ENCODE measurements around the gene HELZ.
"Not testable (repeated sequence)": the region's sequence is repeated elsewhere in the genome, so short reads cannot be mapped to it uniquely, and the experiment has no call there.

Gene HELZ

DNA sequence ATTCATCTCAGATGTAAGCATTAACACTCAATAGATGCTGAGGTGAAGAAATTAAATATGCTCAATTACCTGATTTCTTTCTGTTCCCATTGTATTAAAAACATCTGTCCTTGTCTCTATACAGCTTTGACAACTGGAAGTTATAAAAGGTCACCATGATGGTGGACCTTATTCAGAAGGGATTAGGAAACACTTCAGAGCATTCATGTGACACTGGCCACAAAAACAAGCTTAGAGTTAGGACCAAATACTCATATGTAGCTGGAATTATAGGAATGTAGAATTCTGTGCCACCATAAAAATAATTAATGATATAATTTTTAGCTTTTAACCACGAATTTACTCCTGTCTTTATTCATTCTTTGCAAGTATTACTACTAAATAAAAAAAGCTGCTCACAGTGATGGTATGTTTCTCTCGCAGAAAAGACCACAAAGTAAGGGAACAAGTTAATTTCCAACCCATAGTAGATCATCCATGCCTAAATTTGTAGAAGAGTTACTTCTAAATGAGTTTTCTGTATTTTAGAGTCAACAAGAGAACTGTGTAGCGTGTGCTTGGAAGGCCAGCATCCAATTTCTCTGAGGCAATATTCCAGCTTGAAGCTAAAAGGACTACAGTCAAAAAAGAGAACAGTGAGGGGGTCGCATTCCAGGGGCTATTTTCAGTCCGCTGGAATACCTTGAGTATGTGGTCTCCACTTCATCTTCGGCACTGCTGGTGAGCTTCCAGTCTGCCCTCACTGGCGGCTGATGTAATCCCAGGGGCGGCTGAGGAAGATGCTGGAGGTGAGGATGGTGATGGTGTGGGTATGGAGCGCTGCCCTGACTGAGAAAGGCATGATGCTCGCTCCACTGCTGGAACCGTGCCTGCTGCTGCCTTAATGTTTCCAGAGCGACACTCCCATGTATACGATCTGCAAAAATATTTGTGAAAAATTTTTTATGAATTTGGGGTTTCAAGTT is 136.9 kb downstream of the HELZ start:
- no peak for DNase-seq

GRCh38 chr17:67107171-67107570 is 137.8 kb downstream of the HELZ start:
- DNase-seq: no peak

GRCh38 chr17:67105213-67105612 is 139.8 kb downstream of the HELZ start:
- DNase-seq: no peak

DNA sequence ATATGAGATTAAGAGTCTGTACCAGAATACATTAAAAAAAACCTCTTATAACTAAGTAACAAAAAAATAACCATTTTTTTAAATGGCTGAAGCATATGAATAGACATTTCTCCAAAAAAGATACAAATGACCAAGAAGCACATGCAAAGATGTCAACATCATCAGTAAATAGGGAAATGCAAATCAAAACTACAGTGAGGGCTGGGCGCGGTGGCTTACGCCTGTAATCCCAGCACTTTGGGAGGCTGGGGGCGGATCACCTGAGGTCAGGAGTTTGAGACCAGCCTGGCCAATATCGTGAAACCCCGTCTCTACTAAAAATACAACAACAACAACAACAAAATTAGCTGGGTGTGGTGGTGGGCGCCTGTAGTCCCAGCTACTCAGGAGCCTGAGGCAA is 140.4 kb downstream of the HELZ start:
- not testable (repeated sequence) for DNase-seq

GRCh38 chr17:67098006-67098405 is 147.0 kb downstream of the HELZ start:
- no peak for DNase-seq

GRCh38 chr17:67096609-67097008 is 148.4 kb downstream of the HELZ start:
- no peak for DNase-seq

DNA sequence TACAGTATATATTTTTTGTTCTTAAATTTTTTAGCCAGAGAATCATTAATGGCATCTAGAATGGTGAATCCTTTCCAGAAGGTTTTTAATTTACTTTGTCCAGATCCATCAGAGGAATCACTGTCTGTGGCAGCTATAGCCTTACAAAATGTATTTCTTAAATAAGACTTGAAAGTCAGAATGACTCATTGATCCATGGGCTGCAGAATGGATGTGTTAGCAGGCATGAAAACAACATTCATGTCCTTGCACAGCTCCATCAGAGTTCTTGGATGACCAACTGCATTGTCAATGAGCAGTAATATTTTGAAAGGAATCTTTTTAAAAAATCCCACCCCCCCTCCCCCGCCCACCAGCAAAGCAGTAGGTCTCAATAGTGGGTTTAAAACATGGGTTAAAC is 149.2 kb downstream of the HELZ start:
- no peak for DNase-seq

DNA sequence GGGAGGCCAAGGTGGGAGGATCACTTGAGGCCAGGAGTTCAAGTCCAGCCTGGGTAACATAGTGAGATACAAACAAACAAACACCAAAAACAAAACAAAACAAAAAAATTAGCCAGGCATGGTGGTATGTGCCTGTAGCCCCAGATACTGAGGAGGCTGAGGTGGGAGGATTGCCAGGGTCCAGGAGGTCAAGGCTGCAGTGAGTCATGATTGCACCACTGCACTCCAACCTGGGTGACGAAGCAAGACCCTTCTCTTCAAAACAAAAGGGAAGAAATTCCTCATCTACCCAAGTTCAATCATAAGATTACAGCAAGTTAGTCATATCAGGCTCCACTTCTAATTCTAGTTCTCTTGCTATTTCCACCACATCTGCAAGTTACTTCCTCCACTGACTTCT is 149.7 kb downstream of the HELZ start:
- DNase-seq: not testable (repeated sequence)

GRCh38 chr17:67093348-67093747 is 151.6 kb downstream of the HELZ start:
- no peak for DNase-seq

- DNase-seq: not testable (repeated sequence)
Observed at GRCh38 chr17:67092710-67093109, 152.3 kb downstream of the HELZ start.

- DNase-seq: no peak
Observed at GRCh38 chr17:67092291-67092690, 152.7 kb downstream of the HELZ start.

DNA sequence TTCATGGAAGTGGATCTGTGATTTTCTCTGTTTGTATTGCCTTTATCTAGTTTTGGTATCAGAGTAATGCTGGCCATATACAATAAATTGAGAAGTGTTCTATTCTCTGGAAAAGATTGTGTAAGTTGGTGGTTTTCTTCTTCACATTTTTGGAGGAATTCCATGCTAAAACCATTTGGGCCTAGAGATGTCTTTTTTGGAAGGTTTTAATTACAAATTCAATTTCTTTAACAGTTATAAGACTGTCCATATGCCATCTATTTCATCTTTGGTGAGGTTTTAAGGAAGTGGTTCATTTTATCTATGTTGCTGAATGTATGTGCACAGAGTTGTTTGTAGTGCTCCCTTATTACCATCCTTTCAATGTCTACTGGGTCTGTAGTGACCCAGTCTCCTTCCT is 154.7 kb downstream of the HELZ start:
- no peak for DNase-seq

- DNase-seq: no peak
Observed at GRCh38 chr17:67088639-67089038, 156.4 kb downstream of the HELZ start.

GRCh38 chr17:67085406-67085805 is 159.6 kb downstream of the HELZ start:
- DNase-seq: no peak

- DNase-seq: no peak
Observed at GRCh38 chr17:67082107-67082506, 162.9 kb downstream of the HELZ start.

- DNase-seq: no peak
Observed at GRCh38 chr17:67080804-67081203, 164.2 kb downstream of the HELZ start.

GRCh38 chr17:67079491-67079890 is 165.5 kb downstream of the HELZ start:
- DNase-seq: no peak

DNA sequence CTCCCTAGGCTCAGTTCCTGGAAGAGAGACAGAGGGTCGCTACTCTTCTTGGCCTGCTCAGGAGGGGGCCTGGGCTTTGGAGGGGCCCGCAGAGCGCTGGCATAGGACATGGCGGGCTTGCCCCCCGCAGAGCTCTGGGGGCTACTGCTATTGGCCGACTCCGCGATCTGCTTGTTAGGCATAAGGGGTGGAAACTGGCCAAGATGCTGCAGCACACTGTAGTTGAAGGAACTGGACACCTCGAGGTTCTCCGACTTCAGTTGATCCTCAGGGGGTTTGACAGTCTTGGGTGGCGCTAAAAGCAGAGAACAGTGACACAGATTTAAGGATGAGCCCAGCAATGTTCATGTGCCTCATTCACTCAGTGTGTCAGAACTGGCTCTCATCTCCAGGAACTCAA is 166.7 kb downstream of the HELZ start:
- DNase-seq: no peak

DNA sequence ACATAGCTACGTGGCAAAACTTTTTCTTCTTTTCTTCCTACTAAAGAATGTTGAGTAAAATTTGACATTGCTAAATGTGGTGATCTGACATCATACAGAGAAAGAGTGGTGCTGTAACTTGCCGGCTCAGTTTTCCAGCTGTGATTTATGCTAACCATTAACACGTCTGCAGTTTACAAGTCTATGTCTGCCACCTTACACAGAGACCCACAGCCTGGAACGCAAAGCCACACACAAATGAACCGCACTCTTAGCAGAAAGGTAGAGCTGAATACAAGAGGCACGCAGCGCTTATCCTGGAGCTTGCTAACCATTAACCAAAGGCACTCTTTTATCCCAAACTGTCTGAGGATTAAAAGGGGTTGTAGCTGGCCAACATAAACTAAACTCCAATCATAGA is 168.7 kb downstream of the HELZ start:
- DNase-seq: no peak

DNA sequence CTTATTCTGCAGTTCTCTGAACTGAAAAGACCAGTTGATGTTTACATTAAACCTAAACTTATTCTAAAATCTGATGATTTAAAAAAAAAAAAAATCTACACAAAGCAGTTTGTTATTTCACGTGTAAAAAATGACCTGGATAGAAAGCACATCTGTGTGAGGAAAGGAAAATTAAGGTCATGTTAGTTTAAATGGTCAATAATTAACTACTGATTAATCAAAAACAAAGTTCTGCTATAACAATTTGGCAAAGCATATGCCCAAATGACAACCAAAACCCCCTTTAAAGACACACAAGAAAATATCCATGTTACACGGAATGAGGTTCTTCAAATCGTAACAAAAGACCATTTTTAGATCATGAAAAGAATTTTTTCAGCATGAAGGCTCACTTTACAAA is 170.2 kb downstream of the HELZ start:
- DNase-seq: no peak

- no peak for DNase-seq
Observed at GRCh38 chr17:67072885-67073284, 172.1 kb downstream of the HELZ start.

GRCh38 chr17:67071595-67071994 is 173.4 kb downstream of the HELZ start:
- no peak for DNase-seq

GRCh38 chr17:67069603-67070136 is 175.3 kb downstream of the HELZ start:
- no peak for DNase-seq

DNA sequence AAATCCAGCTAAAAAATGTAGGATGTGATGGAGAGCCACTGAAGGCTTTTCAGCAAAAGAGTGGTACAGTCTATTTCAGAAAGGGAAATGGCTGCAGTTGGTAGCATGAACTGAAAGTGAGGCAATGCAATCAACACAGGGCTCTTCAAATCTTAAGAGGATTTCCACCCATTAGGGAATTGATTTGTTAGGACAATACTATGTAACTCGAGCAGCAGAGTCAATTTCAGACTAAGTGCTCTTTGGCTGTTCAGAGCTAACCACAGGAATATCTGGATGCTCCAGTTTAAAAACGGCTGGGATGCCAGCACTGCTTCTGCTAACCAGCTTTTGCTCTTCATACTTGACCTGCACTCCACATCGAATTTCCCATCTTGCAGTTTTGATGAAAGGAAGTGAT is 176.0 kb downstream of the HELZ start:
- peak; percentile 21 for DNase-seq
